HCT116 (cell line): ENCODE results near the gene LRRC71. TPM values are rescaled to one million over a fixed set of nuclear protein-coding genes. Genes with fewer than 3 reads are reported as not detected.

Experiments
- ATAC-seq: fragments of 200-7000 bp; cut with Tn5 transposase; 2 replicates; pipeline ENCODE4 v1.9.1; 2020; ENCODE audit warnings: mild to moderate bottlenecking, moderate library complexity
- BruUV-seq: library from RNA; stranded (reverse); fragments of 400-500 nt; replicated peaks from 2 replicates; lab custom pipeline; 2021; lab: Mats Ljungman, UMichigan
- CTCF ChIA-PET: fragments of 300-600 bp; sonication (Branson Sonifier 250); formaldehyde crosslinking; loops from one replicate; lab custom pipeline; 2021; ENCODE audit warnings: antibody characterized with exemption; lab: Charles Lee
- POLR2A ChIA-PET: fragments of 300-600, 350-600 bp; sonication (Branson Sonifier 250); formaldehyde crosslinking; loops from one replicate; lab custom pipeline; 2021; ENCODE audit warnings: antibody characterized with exemption; lab: Charles Lee
- RAD21 ChIA-PET, 2 experiments: fragments of 300-600 bp; sonication (Branson Sonifier 250); formaldehyde crosslinking; loops; one replicate each; lab custom pipeline; 2023; ENCODE audit warnings: low total read pairs in 2 of 2; ENCODE audit not compliant: uncharacterized antibody in 2 of 2, unreplicated experiment in 2 of 2, low non-redundant PET in 1 of 2; lab: Charles Lee
- DNase-seq: peaks from one replicate; pipeline ENCODE4 v3.0.0-alpha.2; 2010; ENCODE audit warnings: low read depth, low spot score
- H2AFZ ChIP-seq: fragments of 200-600 bp; shearing (Covaris generic), sonication (generic); 2 replicates; pipeline ENCODE4 v1.6.1; 2017; ENCODE audit warnings: low read depth, mixed run types, mixed read lengths, antibody characterized with exemption, low read length; ENCODE audit not compliant: poor library complexity, severe bottlenecking
- H3K27ac ChIP-seq: 2 replicates; pipeline ENCODE4 v1.5.1; 2012; ENCODE audit warnings: low read depth, low read length
- H3K27me3 ChIP-seq: fragments of 200-600 bp; sonication (generic); 2 replicates; pipeline ENCODE4 v1.6.1; 2016; ENCODE audit warnings: mixed run types, low read length, mixed read lengths; ENCODE audit not compliant: insufficient read depth
- H3K36me3 ChIP-seq, 2 experiments: fragments of 200-500 bp in 1 of 2; fragments of 200-600 bp in 1 of 2; sonication (Bioruptor generic) in 1 of 2; sonication (generic) in 1 of 2; 2 replicates each; pipeline versions ENCODE4 v1.5.1 to v1.6.1; 2014 to 2016; ENCODE audit warnings: low read length in 2 of 2, inconsistent platforms in 1 of 2, mixed read lengths in 1 of 2, mixed run types in 1 of 2; ENCODE audit not compliant: insufficient read depth in 2 of 2, control insufficient read depth in 1 of 2
- H3K4me1 ChIP-seq, 2 experiments: fragments of 200-600 bp in 1 of 2; sonication (generic) in 1 of 2; 2 replicates each; pipeline versions ENCODE4 v1.5.1 to v1.6.1; 2012 to 2017; ENCODE audit warnings: low read length in 2 of 2, inconsistent platforms in 1 of 2, mild to moderate bottlenecking in 1 of 2, mixed read lengths in 1 of 2, mixed run types in 1 of 2, moderate library complexity in 1 of 2; ENCODE audit not compliant: insufficient read depth in 2 of 2, control insufficient read depth in 1 of 2
- H3K4me2 ChIP-seq: fragments of 200-600 bp; sonication (generic); 2 replicates; pipeline ENCODE4 v1.6.1; 2017; ENCODE audit warnings: mixed run types, low read length, mixed read lengths
- H3K4me3 ChIP-seq, 2 experiments: fragments of 200-600 bp in 1 of 2; sonication (generic) in 1 of 2; replicated peaks in 1 of 2; 2 replicates each; pipeline ENCODE4 v1.5.1; 2011 to 2016; ENCODE audit warnings: low read length in 2 of 2, control low read depth in 1 of 2, low read depth in 1 of 2, mild to moderate bottlenecking in 1 of 2, mixed read lengths in 1 of 2, mixed run types in 1 of 2
- H3K79me2 ChIP-seq: fragments of 200-600 bp; sonication (generic); 2 replicates; pipeline ENCODE4 v1.6.1; 2017; ENCODE audit warnings: mild to moderate bottlenecking, mixed run types, low read length, moderate library complexity, mixed read lengths; ENCODE audit not compliant: insufficient read depth
- H3K9ac ChIP-seq: fragments of 200-600 bp; sonication (generic); 2 replicates; pipeline ENCODE4 v1.6.1; 2016; ENCODE audit warnings: low read length, mixed read lengths
- H3K9me2 ChIP-seq: fragments of 200-600 bp; sonication (generic), shearing (Covaris generic); 2 replicates; pipeline ENCODE4 v1.6.1; 2017; ENCODE audit warnings: mixed run types, mild to moderate bottlenecking, moderate library complexity; ENCODE audit not compliant: insufficient read depth
- H3K9me3 ChIP-seq, 2 experiments: fragments of 200-500 bp in 1 of 2; fragments of 200-600 bp in 1 of 2; sonication (Bioruptor generic) in 1 of 2; sonication (generic) in 1 of 2; 2 replicates each; pipeline ENCODE4 v1.6.1; 2014 to 2017; ENCODE audit warnings: low read length in 2 of 2, mixed read lengths in 2 of 2, inconsistent platforms in 1 of 2, low read depth in 1 of 2, mild to moderate bottlenecking in 1 of 2, mixed run types in 1 of 2, moderate library complexity in 1 of 2; ENCODE audit not compliant: control insufficient read depth in 1 of 2, insufficient read depth in 1 of 2
- H4K20me1 ChIP-seq: fragments of 200-600 bp; sonication (generic), shearing (Covaris generic); 2 replicates; pipeline ENCODE4 v1.6.1; 2017; ENCODE audit warnings: mixed run types, mild to moderate bottlenecking, moderate library complexity; ENCODE audit not compliant: insufficient read depth
- CBX3 ChIP-seq: IDR thresholded peaks from 2 replicates; pipeline ENCODE4 v1.6.1; 2012; ENCODE audit warnings: low read depth
- CEBPB ChIP-seq: IDR thresholded peaks from 2 replicates; pipeline ENCODE4 v1.6.1; 2012; ENCODE audit warnings: low read depth
- EGR1 ChIP-seq: IDR thresholded peaks from 2 replicates; pipeline ENCODE4 v1.6.1; 2012; ENCODE audit warnings: low read depth
- ELF1 ChIP-seq: IDR thresholded peaks from 2 replicates; pipeline ENCODE4 v1.6.1; 2012; ENCODE audit warnings: low read depth, borderline replicate concordance
- EZH2 ChIP-seq: fragments of 200-600 bp; sonication (generic); IDR thresholded peaks from 2 replicates; pipeline ENCODE4 v1.6.1; 2017; ENCODE audit warnings: antibody characterized with exemption, mixed run types
- FOSL1 ChIP-seq: IDR thresholded peaks from 2 replicates; pipeline ENCODE4 v1.6.1; 2012; ENCODE audit warnings: low read depth
- RAD21 ChIP-seq: IDR thresholded peaks from 2 replicates; pipeline ENCODE4 v1.6.1; 2012; ENCODE audit warnings: low read depth, mild to moderate bottlenecking
- SIN3A ChIP-seq: IDR thresholded peaks from 2 replicates; pipeline ENCODE4 v1.6.1; 2012; ENCODE audit warnings: low read depth
- SP1 ChIP-seq: IDR thresholded peaks from 2 replicates; pipeline ENCODE4 v1.6.1; 2012; ENCODE audit warnings: low read depth
- SRF ChIP-seq: IDR thresholded peaks from 2 replicates; pipeline ENCODE4 v1.6.1; 2012; ENCODE audit warnings: low read depth
- TCF7L2 ChIP-seq: IDR thresholded peaks from 2 replicates; pipeline ENCODE4 v1.7.0; 2011; ENCODE audit warnings: borderline replicate concordance, inconsistent platforms; ENCODE audit not compliant: insufficient read depth, insufficient read length; ENCODE audit errors: extremely low read depth
- ZFX ChIP-seq: fragments of 450-650 bp; IDR thresholded peaks from 2 replicates; pipeline ENCODE4 v1.6.1; 2017
- ZNF274 ChIP-seq: fragments of 200-500 bp; sonication (Bioruptor generic); IDR thresholded peaks from 2 replicates; pipeline ENCODE4 v1.6.1; 2014; ENCODE audit warnings: mild to moderate bottlenecking, low read depth, low read length, inconsistent platforms
- intact Hi-C: fragments of 100-400 bp; cut with micrococcal nuclease; formaldehyde crosslinking; loops from 2 replicates; pipeline ENCODE4 v1.10.0; 2022
- total RNA-seq: library from RNA; stranded (reverse); gene quantifications from one replicate; pipeline ENCODE4 v1.2.1, GENCODE V29; 2021; ENCODE audit not compliant: unreplicated experiment
- TF ChIP-seq, protein P1 (sequence below): IDR thresholded peaks from 2 replicates; pipeline ENCODE4 v1.6.1; 2012
- TF ChIP-seq, protein P2 (sequence below): IDR thresholded peaks from 2 replicates; pipeline ENCODE4 v1.6.1; 2012; ENCODE audit warnings: low read depth

Gene LRRC71
- total RNA-seq, 1 experiment from 2014 or later = not detected

DNA sequence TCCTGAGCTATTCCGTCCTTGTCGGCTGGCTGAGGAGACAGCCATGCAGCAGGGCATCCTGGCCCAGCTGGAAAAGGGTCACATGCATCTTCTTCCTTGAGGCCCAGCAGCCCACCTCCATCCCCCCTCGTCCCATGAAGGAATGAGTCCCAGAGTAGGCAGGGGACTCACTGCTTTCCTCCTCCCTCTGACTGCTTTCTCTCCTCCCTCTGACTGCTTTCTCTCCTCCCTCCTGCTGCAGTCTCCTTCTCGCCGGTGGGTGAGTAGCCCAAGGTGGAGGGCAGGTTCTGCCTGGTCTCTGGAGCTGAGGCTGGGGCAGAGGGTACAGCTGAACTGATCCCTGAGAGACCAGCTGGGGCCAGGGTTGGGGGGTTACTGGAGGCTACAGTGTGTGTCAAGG lies 46.3 kb upstream of the LRRC71 start (continued):
- TF ChIP-seq EGR1 = no peak

DNA sequence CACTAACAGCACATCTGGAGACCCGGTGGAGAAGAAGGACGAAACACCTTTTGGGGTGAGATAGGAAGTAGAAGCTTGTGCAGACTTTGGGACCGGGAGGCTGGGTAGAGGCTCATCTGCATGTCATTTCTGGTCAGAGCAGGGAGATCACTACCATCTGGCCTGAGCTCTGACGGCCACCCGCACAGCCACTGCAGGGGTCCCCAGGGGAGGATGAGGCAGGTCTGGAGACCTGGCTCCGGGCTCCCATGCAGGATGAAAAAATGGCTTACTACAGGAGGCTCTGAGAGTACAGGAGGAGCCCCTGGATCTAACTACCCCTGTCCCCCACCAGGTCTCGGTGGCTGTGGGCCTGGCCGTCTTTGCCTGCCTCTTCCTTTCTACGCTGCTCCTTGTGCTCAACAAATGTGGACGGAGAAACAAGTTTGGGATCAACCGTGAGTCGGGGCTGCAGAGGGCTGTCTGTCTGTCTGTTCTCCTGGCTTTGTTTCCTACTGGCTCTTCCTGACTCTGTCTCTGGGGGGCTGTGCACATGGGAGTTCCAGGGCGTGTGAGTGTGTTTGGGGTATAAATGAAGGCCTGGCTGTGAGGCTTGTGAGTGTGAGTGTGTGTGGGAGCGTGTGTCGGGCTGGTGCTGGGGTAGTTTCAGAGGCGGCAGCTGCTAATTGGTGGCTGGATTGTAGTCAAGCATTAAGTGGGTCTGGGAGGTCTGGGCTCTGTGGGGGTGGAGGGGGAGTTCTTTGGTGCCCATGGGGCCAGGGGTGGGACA lies 45.7 kb upstream of the LRRC71 start:
- no TSS peak for BruUV-seq
- H3K27me3 ChIP-seq = 0 out of 2 replicates have a peak, but pooled peaks cover 3% of the 10 kb centered on the region

More for the DNA sequence above, 45.7 kb upstream of the LRRC71 start:
- ATAC-seq = no peak
- H3K9me2 ChIP-seq = no peaks in the 10 kb centered on the region
- no peak overlapping the region for H3K27ac ChIP-seq
- TF ChIP-seq ZFX = no peak
- TF ChIP-seq, protein P1, sequence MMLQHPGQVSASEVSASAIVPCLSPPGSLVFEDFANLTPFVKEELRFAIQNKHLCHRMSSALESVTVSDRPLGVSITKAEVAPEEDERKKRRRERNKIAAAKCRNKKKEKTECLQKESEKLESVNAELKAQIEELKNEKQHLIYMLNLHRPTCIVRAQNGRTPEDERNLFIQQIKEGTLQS = no peak
- no peak for TF ChIP-seq ELF1
- no peak for TF ChIP-seq EZH2
- no peak for TF ChIP-seq FOSL1
- TF ChIP-seq, protein P2, sequence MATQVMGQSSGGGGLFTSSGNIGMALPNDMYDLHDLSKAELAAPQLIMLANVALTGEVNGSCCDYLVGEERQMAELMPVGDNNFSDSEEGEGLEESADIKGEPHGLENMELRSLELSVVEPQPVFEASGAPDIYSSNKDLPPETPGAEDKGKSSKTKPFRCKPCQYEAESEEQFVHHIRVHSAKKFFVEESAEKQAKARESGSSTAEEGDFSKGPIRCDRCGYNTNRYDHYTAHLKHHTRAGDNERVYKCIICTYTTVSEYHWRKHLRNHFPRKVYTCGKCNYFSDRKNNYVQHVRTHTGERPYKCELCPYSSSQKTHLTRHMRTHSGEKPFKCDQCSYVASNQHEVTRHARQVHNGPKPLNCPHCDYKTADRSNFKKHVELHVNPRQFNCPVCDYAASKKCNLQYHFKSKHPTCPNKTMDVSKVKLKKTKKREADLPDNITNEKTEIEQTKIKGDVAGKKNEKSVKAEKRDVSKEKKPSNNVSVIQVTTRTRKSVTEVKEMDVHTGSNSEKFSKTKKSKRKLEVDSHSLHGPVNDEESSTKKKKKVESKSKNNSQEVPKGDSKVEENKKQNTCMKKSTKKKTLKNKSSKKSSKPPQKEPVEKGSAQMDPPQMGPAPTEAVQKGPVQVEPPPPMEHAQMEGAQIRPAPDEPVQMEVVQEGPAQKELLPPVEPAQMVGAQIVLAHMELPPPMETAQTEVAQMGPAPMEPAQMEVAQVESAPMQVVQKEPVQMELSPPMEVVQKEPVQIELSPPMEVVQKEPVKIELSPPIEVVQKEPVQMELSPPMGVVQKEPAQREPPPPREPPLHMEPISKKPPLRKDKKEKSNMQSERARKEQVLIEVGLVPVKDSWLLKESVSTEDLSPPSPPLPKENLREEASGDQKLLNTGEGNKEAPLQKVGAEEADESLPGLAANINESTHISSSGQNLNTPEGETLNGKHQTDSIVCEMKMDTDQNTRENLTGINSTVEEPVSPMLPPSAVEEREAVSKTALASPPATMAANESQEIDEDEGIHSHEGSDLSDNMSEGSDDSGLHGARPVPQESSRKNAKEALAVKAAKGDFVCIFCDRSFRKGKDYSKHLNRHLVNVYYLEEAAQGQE = no peak
- TF ChIP-seq RAD21 = no peak
- TF ChIP-seq ZNF274 = no peak
- TF ChIP-seq CBX3 = no peak
- TF ChIP-seq SP1 = no peak
- no peak for TF ChIP-seq TCF7L2
- no peak for TF ChIP-seq CEBPB
- TF ChIP-seq SRF = no peak
- no peak for TF ChIP-seq SIN3A
- DNase-seq = no peak
- no peaks in the 10 kb centered on the region for H4K20me1 ChIP-seq
- no peak overlapping the region for H3K4me3 ChIP-seq
- intact Hi-C loops = no loop called here
- H3K4me1 ChIP-seq = peaks cover 0 to 15% of the 10 kb centered on the region in 2 experiments; a peak in 2 of 4 replicates
- POLR2A ChIA-PET = no interaction called here
- no peak overlapping the region for H3K4me2 ChIP-seq
- H3K36me3 ChIP-seq = no peaks in the 10 kb centered on the region
- H3K9ac ChIP-seq = no peak overlapping the region
- CTCF ChIA-PET = interaction anchor here (1.0 kb wide), 1 partner anchor 185 kb away, joined by 3 read pairs; no protein-coding TSS in a partner anchor
- H3K9me3 ChIP-seq = no peaks in the 10 kb centered on the region
- H2AFZ ChIP-seq = no peak overlapping the region
- H3K79me2 ChIP-seq = no peaks in the 10 kb centered on the region
- RAD21 ChIA-PET = no interaction called here
